Mucosa of descending colon (tissue), 3 donors: ENCODE data around the gene RHBDF2. TPM values are rescaled to one million over a fixed set of nuclear protein-coding genes. Genes with fewer than 3 reads are reported as not detected.

Experiments
- ATAC-seq: fragments of 200-7000 bp; cut with Tn5 transposase; one replicate; pipeline ENCODE4 v1.9.1; 2020; ENCODE audit warnings: mild to moderate bottlenecking, moderate library complexity
- DNase-seq, 3 donors: peaks; one replicate each; pipeline ENCODE4 v3.0.0-alpha.2; 2020
- H3K36me3 ChIP-seq: fragments of 200-600 bp; one replicate; pipeline ENCODE4 v1.8.0; 2021; ENCODE audit warnings: low read depth, mild to moderate bottlenecking
- H3K4me1 ChIP-seq: fragments of 200-600 bp; one replicate; pipeline ENCODE4 v1.8.0; 2021; ENCODE audit warnings: low read depth, mild to moderate bottlenecking
- H3K4me3 ChIP-seq: fragments of 200-600 bp; one replicate; pipeline ENCODE4 v1.8.0; 2021; ENCODE audit warnings: mild to moderate bottlenecking
- H3K9me3 ChIP-seq: fragments of 200-600 bp; one replicate; pipeline ENCODE4 v1.8.0; 2021; ENCODE audit warnings: mild to moderate bottlenecking
- CTCF ChIP-seq: fragments of 200-600 bp; IDR thresholded peaks from one replicate; pipeline ENCODE4 v1.8.0; 2022; ENCODE audit warnings: antibody characterized with exemption, mild to moderate bottlenecking
- intact Hi-C, 2 donors: fragments of 100-400 bp; cut with DNase I in 1 of 2; cut with micrococcal nuclease in 1 of 2; formaldehyde crosslinking; loops; one replicate each; pipeline versions ENCODE4 v1.11.0 to v1.11.1; 2022; cut with DNase I, micrococcal nuclease
- total RNA-seq, 3 donors: library from RNA; stranded (reverse); fragmentation: NEBNext Ultra II Directional in 2 of 3; extraction: Animal tissue kit (Norgen Biotek cat#: 25700) in 2 of 3; gene quantifications; one replicate each; pipeline versions ENCODE4 v1.2.1 to v1.2.4, GENCODE V29; 2021 to 2023
- donor health status: DM: no; HTN: no; CAD: no; lungs with moderate emphysema.
- donor health status: DM: no; HTN: no; CAD: no.
- donor health status: DM: no; HTN: yes; CAD: no.

The RHBDF2 gene
- total RNA-seq, 3 donors from 2014 or later = 11.2 to 20.8 (median 18.9) TPM

DNA sequence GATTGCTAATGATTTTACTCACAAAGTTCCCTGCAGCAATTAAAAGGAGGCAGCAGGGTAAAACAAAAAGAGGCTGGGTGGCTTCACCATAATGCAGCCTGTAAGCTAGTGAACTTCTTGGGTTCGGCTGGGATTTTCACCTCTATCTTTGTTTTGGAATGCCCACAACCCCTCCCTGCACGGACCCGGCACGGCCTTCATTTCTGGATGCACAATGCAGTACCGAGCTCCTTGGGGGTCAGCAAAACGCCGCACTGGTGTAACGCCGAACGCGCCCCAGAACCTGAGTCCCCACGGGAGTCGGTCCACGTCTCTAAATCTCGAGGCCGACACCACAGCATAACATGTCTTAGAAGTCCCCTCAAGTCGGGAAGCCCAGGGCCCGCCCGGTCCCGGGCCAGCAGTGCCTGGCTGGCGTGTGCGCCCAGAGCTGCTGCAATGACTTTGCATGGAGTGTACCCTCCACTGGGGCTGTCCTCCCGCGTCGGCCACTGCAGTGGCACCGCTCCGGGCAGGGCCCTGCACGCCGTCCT lies 49.0 kb downstream of the RHBDF2 start:
- H3K4me1 ChIP-seq = peaks cover 12% of the 10 kb centered on the region
- peak in 2 of 3 donors; percentile 23 to 57 for DNase-seq
- no peak for TF ChIP-seq CTCF
- peak overlapping the region; percentile 84 for H3K4me3 ChIP-seq
- intact Hi-C loops = no loop called here
- no peaks in the 10 kb centered on the region for H3K9me3 ChIP-seq
- peak; percentile 69 for ATAC-seq
- no peaks in the 10 kb centered on the region for H3K36me3 ChIP-seq

DNA sequence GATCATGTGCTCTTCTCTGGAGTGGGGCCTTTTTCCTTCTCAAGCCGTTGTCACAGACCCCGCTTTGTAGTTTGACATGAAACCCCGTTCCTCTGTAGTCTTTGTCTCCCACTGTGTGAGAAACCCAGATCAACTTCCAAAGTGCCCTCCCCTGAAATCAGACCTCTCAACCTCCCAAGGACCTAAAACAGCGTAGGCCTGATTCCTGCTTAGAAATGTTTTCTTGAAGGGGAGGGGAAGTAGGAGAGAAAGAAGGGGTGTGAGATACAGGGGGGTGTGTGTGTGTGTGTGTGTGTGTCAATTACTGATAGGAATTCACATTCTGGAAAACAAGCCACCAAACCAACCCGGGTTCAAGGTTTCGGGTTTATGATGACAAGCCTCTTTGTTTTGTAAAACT lies 49.7 kb downstream of the RHBDF2 start:
- Histone ChIP-seq H3K36me3 (no peaks in the 10 kb centered on the region), H3K9me3 (no peaks in the 10 kb centered on the region), H3K4me3 (no peak overlapping the region), H3K4me1 (peaks cover 12% of the 10 kb centered on the region)
- intact Hi-C loops = no loop called here
- ATAC-seq (no peak), DNase-seq (no peak)
- TF ChIP-seq CTCF = no peak

DNA sequence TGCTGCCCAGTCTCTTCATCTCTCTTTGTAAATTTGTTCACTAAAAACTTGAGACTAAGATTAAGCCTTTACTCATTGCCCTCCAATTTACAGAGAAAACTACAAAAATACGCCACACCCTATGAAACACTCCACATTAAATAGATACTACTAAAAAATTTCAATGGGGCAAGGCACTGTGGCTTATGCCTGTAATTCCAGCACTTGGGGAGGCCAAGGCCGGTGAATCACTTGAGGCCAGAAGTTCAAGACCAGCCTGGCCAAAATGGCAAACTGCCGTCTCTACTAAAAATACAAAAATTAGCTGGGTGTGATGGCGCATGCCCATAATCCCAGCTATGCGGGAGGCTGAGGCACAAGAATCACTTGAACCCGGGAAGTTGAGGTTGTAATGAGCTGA lies 52.1 kb downstream of the RHBDF2 start:
- Histone ChIP-seq H3K36me3 (no peaks in the 10 kb centered on the region), H3K4me1 (peaks cover 12% of the 10 kb centered on the region), H3K4me3 (no peak overlapping the region), H3K9me3 (no peaks in the 10 kb centered on the region)
- ATAC-seq (no peak), DNase-seq (no peak)
- intact Hi-C loops = no loop called here
- no peak for TF ChIP-seq CTCF

DNA sequence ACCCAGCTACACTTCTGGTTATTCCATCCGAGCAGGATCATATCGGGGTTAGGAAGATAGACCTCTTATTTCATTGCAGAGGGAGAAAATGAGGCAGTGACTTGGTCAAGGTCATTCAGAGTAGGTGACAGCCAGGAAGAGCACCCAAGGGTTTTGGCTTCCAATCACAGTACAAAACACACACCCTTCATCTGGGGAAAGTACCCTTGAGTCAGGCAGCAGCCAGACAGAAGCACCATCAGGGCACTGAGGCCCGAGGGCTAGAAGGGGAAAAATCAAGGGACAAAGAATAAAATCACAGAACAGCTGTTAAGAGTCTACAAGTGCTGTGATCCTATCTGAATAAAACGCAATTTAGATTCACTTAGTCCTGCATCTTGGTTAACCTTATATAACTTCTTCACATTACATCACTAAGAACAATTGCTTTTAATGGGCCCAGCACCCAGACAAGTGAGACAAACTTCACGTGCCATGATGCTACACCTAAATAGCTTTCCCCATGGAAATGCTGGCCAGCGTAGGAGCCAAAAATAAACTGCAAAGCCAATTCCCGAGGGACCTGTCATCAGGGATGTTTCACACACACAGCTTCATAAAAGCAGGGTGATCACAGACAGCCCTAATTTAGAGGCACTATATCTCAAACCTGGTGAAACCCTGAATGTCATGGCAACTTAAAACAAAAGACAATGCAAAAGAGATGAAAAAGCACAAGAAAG lies 53.1 kb downstream of the RHBDF2 start:
- Histone ChIP-seq H3K4me1 (peaks cover 12% of the 10 kb centered on the region), H3K4me3 (no peak overlapping the region), H3K36me3 (no peaks in the 10 kb centered on the region), H3K9me3 (no peaks in the 10 kb centered on the region)
- no peak for TF ChIP-seq CTCF
- DNase-seq (no peak), ATAC-seq (no peak)
- intact Hi-C loops = no loop called here

DNA sequence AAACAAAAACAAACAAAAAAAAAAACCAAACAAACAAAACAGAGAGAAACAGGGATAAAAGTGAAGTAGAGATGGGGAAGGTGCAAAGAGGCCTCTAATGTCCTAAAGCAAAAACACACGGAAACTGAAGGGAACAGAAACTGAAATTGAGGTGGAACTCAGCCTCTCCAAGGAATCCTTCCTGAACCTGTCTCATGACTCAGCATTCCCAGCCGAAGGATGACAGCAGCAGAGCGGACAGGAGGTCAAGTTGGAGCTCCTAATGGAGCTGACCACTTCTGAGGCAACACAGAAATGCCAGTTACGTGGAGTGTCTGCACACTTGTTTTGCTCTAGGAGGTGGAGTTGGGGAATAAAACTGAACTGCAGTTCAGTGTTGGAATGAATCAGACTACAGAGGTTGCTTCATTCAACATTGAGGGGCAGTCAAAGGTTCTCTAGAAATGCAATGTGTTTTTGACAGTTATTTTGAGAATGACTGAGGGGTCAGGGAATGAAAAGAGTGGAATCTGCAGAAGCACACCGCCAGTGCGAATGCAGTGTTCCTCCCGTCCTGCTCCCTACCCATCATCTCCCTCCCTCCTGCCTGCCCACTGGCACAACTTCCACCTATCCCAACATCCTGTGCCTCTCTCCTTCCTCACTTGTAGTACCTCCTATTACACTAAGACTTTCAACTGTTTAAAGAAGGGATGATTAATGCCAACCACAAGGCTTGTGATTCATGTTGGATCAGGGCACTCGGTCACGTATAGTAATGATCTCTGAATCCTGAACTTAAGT lies 54.6 kb downstream of the RHBDF2 start:
- Histone ChIP-seq H3K9me3 (no peaks in the 10 kb centered on the region), H3K36me3 (no peaks in the 10 kb centered on the region), H3K4me1 (peaks cover 6% of the 10 kb centered on the region), H3K4me3 (no peak overlapping the region)
- TF ChIP-seq CTCF = no peak
- intact Hi-C loops = no loop called here
- DNase-seq = no peak
- peak; percentile 78 for ATAC-seq
